Adrenal gland (tissue), 12 donors: ENCODE results near the gene GRK6. TPM values are rescaled to one million over a fixed set of nuclear protein-coding genes. Genes with fewer than 3 reads are reported as not detected.

Source experiments
- DNase-seq, 7 donors: peaks; one replicate each; pipeline ENCODE4 v3.0.0-alpha.2; 2019 to 2020
- H3K27ac ChIP-seq, 5 donors: fragments of 200-600 bp; sonication (generic) in 4 of 5; 1 replicate in 3 of 5; 2 replicates in 2 of 5; pipeline versions ENCODE4 v1.5.1 to v1.8.0; 2016 to 2020; ENCODE audit warnings: mild to moderate bottlenecking in 1 of 5
- H3K27me3 ChIP-seq: fragments of 200-600 bp; 2 replicates; pipeline ENCODE4 v1.8.0; 2021
- H3K36me3 ChIP-seq, 2 donors: fragments of 200-600 bp; replicated peaks in 1 of 2; 1 replicate in 1 of 2; 2 replicates in 1 of 2; pipeline versions ENCODE4 v1.5.1 to v1.8.0; 2018 to 2022
- H3K4me1 ChIP-seq, 2 donors: fragments of 200-600 bp; replicated peaks in 1 of 2; 1 replicate in 1 of 2; 2 replicates in 1 of 2; pipeline versions ENCODE4 v1.5.1 to v1.8.0; 2018 to 2021
- H3K4me3 ChIP-seq, 4 donors: fragments of 200-600 bp; sonication (generic) in 3 of 4; one replicate each; pipeline ENCODE4 v1.5.1; 2016 to 2018
- H3K9me3 ChIP-seq, 3 donors: fragments of 200-600 bp; sonication (generic) in 1 of 3; replicated peaks in 1 of 3; 1 replicate in 2 of 3; 2 replicates in 1 of 3; pipeline versions ENCODE4 v1.5.1 to v1.8.0; 2016 to 2021
- POLR2A ChIP-seq, 2 donors: fragments of 450-650 bp; IDR thresholded peaks; one replicate each; pipeline ENCODE4 v1.6.1; 2017; ENCODE audit warnings: antibody characterized with exemption in 2 of 2, mild to moderate bottlenecking in 2 of 2, moderate library complexity in 1 of 2
- WGBS, 4 donors: extraction: QIAGEN DNeasy Blood & Tissue Kit in 2 of 4; methylation state at CpG; one replicate each; pipeline versions ENCODE4 v1.1.5 to v1.1.7; 2013 to 2017; 5-methylcytosine and 5-hydroxymethylcytosine counted together
- intact Hi-C, 2 donors: fragments of 100-400 bp; cut with DNase I; formaldehyde crosslinking; loops; one replicate each; pipeline versions ENCODE4 v1.14.1 to v1.15.0; 2022 to 2023
- polyA plus RNA-seq, 3 donors: library from polyadenylated mRNA; stranded (reverse); fragments of 200-250 nt in 2 of 3; fragments of 350-450 nt in 1 of 3; fragmentation: Illumina TruSeq in 1 of 3; extraction: RNeasy Lipid Tissue Mini Kit (QIAGEN cat#74804) in 1 of 3; gene quantifications; one replicate each; pipeline ENCODE4 v1.2.3, GENCODE V29; 2013 to 2014
- total RNA-seq, 9 donors: library from RNA; depleted of rRNA in 4 of 9; stranded (reverse); fragments of >200 nt in 4 of 9; fragments of 120-200 nt in 1 of 9; fragmentation: NEBNext Ultra II Directional in 1 of 9; extraction: Animal tissue kit (Norgen Biotek cat#: 25700) in 1 of 9; gene quantifications; one replicate each; pipeline versions ENCODE4 v1.1.0 to v1.2.4, GENCODE V29; 2013 to 2023
- TF ChIP-seq, protein P1 (sequence below), 6 experiments: fragments of 450-650 bp in 4 of 6; fragments of 200-600 bp in 2 of 6; sonication (generic) in 1 of 6; IDR thresholded peaks; 1 replicate in 5 of 6; 2 replicates in 1 of 6; pipeline versions ENCODE4 v1.5.1 to v1.8.0; 2016 to 2021; ENCODE audit warnings: antibody characterized with exemption in 6 of 6, mild to moderate bottlenecking in 2 of 6, moderate library complexity in 1 of 6
- donor health status: healthy with polysubstance abuse.
- donor health status: Bipolar disorder and iron deficiency.
- donor health status: DM: yes; HTN: yes; CAD: no.
- donor health status: DM: no; HTN: no; CAD: no.
- donor health status: DM: no; HTN: no; CAD: no.
- donor health status: DM: yes; HTN: yes; CAD: no.

The GRK6 gene
- total and polyA plus RNA-seq, 12 donors: 3.5 to 31.9 (median 21.7) TPM

DNA sequence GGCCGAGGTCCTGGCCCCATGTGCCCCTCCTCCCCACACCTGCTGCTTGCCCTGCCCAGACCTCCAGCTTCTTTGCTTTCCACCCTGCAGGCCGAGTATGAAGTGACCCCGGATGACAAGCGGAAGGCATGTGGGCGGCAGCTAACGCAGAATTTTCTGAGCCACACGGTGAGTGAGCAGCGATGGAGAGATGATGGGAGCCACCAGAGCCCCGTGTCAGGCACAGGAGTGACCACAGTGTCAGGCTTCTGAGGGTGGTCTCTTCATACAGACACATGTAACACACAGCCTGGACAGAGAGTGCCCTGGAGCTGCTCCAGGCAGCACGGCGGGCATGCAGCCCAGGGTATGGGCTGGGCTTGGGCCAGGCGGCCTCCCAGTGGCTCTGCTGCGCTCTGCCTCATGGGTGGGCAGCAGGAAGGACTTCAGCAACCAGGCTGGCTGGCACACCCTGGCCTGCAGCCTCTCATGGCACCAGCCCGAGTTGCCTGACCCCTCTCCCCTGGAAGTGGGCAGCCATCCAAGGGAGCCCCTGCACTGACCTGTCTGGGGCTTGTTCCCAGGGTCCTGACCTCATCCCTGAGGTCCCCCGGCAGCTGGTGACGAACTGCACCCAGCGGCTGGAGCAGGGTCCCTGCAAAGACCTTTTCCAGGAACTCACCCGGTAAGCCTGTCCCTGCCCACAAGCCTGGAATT lies 5.8 kb downstream of the GRK6 start:
- 77 to 86% (median 84%) methylated on average over 13 to 18 of the region's 18 CpGs for WGBS, 4 donors
- Histone ChIP-seq H3K36me3 (peaks cover 0 to 45% of the 10 kb centered on the region in 2 donors), H3K27ac (no peak overlapping the region), H3K4me3 (no peak overlapping the region), H3K4me1 (peaks cover 4 to 25% of the 10 kb centered on the region in 2 donors), H3K9me3 (no peaks in the 10 kb centered on the region), H3K27me3 (no peaks in the 10 kb centered on the region)
- peak in 1 of 7 donors; percentile 30 for DNase-seq
- TF ChIP-seq POLR2A (IDR thresholded peaks at IDR 0.05): no peak
- TF ChIP-seq, protein P1, sequence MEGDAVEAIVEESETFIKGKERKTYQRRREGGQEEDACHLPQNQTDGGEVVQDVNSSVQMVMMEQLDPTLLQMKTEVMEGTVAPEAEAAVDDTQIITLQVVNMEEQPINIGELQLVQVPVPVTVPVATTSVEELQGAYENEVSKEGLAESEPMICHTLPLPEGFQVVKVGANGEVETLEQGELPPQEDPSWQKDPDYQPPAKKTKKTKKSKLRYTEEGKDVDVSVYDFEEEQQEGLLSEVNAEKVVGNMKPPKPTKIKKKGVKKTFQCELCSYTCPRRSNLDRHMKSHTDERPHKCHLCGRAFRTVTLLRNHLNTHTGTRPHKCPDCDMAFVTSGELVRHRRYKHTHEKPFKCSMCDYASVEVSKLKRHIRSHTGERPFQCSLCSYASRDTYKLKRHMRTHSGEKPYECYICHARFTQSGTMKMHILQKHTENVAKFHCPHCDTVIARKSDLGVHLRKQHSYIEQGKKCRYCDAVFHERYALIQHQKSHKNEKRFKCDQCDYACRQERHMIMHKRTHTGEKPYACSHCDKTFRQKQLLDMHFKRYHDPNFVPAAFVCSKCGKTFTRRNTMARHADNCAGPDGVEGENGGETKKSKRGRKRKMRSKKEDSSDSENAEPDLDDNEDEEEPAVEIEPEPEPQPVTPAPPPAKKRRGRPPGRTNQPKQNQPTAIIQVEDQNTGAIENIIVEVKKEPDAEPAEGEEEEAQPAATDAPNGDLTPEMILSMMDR (IDR thresholded peaks at IDR 0.05): no peak
- intact Hi-C loops: no loop called here

DNA sequence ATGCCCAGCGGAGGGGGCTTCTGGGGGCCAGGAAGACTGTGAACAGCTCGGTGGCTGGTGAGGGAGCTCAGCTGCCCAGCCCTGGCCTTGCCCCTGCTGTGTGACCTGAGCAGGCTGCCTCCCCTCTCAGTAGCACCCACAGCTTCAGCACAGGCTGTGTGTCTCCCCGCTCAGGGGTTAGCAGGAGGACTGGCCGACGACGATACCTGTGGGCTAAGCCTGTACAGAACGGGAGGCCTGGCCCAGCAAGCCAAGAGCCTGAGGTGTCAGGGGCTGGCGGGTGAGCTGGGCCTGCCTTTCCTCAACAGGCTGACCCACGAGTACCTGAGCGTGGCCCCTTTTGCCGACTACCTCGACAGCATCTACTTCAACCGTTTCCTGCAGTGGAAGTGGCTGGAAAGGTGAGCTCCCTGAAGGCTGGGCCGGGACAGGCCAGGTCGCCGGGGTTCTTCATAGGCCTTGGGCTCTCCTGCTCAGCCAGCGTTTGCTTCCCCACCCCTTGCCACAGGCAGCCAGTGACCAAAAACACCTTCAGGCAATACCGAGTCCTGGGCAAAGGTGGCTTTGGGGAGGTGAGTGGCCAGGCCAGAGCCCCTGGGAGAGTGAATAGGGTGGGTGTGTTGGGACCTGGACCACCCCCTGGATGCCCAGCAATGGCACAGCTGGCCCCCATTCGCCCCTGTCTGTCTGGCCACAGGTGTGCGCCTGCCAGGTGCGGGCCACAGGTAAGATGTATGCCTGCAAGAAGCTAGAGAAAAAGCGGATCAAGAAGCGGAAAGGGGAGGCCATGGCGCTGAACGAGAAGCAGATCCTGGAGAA lies 6.6 kb downstream of the GRK6 start:
- Histone ChIP-seq H3K4me3 (no peak overlapping the region), H3K36me3 (peaks cover 0 to 45% of the 10 kb centered on the region in 2 donors), H3K4me1 (peaks cover 0 to 17% of the 10 kb centered on the region in 2 donors), H3K9me3 (no peaks in the 10 kb centered on the region), H3K27ac (no peak overlapping the region), H3K27me3 (no peaks in the 10 kb centered on the region)
- intact Hi-C loops: no loop called here
- TF ChIP-seq, protein P1 (IDR thresholded peaks at IDR 0.05): no peak
- TF ChIP-seq POLR2A (IDR thresholded peaks at IDR 0.05): no peak
- no peak for DNase-seq
- WGBS, 4 donors: 94 to 96% (median 95%) methylated on average over 8 to 25 of the region's 25 CpGs

DNA sequence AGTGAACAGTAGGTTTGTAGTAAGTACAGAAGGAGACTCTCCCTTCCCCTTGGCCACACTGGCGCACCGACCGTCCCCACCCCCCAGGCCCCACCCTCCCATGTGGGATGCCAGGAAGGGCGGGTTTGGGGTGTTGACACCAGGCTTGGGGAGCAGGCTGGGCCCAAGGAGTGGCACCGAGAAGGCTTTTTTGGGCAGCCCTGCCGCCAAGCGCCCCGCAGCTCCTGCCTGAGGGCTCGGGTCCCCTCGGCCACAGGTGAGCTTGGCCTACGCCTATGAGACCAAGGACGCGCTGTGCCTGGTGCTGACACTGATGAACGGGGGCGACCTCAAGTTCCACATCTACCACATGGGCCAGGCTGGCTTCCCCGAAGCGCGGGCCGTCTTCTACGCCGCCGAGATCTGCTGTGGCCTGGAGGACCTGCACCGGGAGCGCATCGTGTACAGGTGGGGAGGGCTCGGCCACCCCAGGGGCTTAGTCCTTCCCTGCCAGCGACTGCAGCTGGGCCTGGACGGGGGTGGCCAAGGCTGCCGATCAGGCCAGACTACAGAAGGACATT lies 7.3 kb downstream of the GRK6 start:
- WGBS, 4 donors: 79 to 94% (median 92%) methylated on average over 4 to 29 of the region's 29 CpGs
- H3K9me3 ChIP-seq: no peaks in the 10 kb centered on the region
- intact Hi-C loops: no loop called here
- peaks cover 0 to 45% of the 10 kb centered on the region in 2 donors for H3K36me3 ChIP-seq
- H3K4me1 ChIP-seq: peaks cover 0 to 10% of the 10 kb centered on the region in 2 donors
- peak in 1 of 7 donors; percentile 19 for DNase-seq
- no peaks in the 10 kb centered on the region for H3K27me3 ChIP-seq
- TF ChIP-seq POLR2A (IDR thresholded peaks at IDR 0.05): no peak
- TF ChIP-seq, protein P1 (IDR thresholded peaks at IDR 0.05): no peak
- no peak overlapping the region for H3K27ac ChIP-seq
- no peak overlapping the region for H3K4me3 ChIP-seq

DNA sequence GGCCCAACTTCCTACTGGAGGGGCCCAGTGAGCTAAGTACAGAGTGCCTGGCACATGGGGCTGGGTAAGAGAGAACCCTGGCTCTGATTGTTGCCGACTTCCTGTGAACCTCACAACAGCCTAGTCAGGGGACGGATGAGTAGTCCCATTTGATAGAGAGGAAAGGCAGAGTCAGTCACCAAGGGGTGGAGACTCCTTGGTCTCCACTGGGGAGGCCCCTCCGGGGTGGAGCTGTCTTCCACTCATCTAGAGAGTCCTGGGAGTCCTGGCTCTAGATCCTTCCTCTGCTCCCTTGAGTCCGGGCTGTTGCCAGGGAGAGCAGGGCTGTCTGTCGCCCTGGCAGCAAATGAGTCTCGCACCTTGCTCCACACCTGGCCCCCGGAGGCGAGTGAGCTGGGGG lies 8.0 kb downstream of the GRK6 start:
- peak in 1 of 7 donors; percentile 12 for DNase-seq
- 86 to 90% (median 89%) methylated on average over 4 to 8 of the region's 8 CpGs for WGBS, 4 donors
- H3K4me3 ChIP-seq: no peak overlapping the region
- H3K27ac ChIP-seq: no peak overlapping the region
- no peak for TF ChIP-seq POLR2A (IDR thresholded peaks at IDR 0.05)
- TF ChIP-seq, protein P1 (IDR thresholded peaks at IDR 0.05): no peak
- no peaks in the 10 kb centered on the region for H3K9me3 ChIP-seq
- H3K36me3 ChIP-seq: peaks cover 0 to 45% of the 10 kb centered on the region in 2 donors
- intact Hi-C loops: no loop called here
- H3K4me1 ChIP-seq: peaks cover 0 to 9% of the 10 kb centered on the region in 2 donors
- no peaks in the 10 kb centered on the region for H3K27me3 ChIP-seq
